Suprapubic skin (tissue), 4 donors: ENCODE results near the gene EIF4E1B. TPM values are rescaled to one million over a fixed set of nuclear protein-coding genes. Genes with fewer than 3 reads are reported as not detected.
"Not testable (repeated sequence)": the region's sequence is repeated elsewhere in the genome, so short reads cannot be mapped to it uniquely, and the experiment has no call there.

Experiments
- DNase-seq, 2 donors: peaks; one replicate each; pipeline ENCODE4 v3.0.0-alpha.2; 2019; ENCODE audit warnings: low spot score in 2 of 2
- H3K27ac ChIP-seq: fragments of 200-600 bp; sonication (generic); one replicate; pipeline ENCODE4 v1.5.1; 2019
- H3K27me3 ChIP-seq: fragments of 200-600 bp; sonication (generic); one replicate; pipeline ENCODE4 v1.5.1; 2019
- H3K36me3 ChIP-seq: fragments of 200-600 bp; sonication (generic); one replicate; pipeline ENCODE4 v1.5.1; 2019
- H3K4me1 ChIP-seq: fragments of 200-600 bp; sonication (generic); one replicate; pipeline ENCODE4 v1.5.1; 2019
- H3K4me3 ChIP-seq: fragments of 200-600 bp; sonication (generic); one replicate; pipeline ENCODE4 v1.5.1; 2019; ENCODE audit warnings: mild to moderate bottlenecking
- H3K9me3 ChIP-seq: fragments of 200-600 bp; sonication (generic); one replicate; pipeline ENCODE4 v1.5.1; 2019
- CTCF ChIP-seq, 2 donors: fragments of 200-600 bp in 1 of 2; fragments of 450-650 bp in 1 of 2; sonication (generic) in 1 of 2; IDR thresholded peaks; one replicate each; pipeline ENCODE4 v1.5.1; 2016 to 2019; ENCODE audit warnings: antibody characterized with exemption in 2 of 2, mild to moderate bottlenecking in 1 of 2, moderate library complexity in 1 of 2
- EP300 ChIP-seq: sonication (generic); formaldehyde crosslinking; IDR thresholded peaks from one replicate; pipeline ENCODE4 v1.6.1; 2017; ENCODE audit warnings: antibody characterized with exemption
- POLR2A ChIP-seq, 2 donors: fragments of 450-650 bp; IDR thresholded peaks; one replicate each; pipeline ENCODE4 v1.6.1; 2017; ENCODE audit warnings: antibody characterized with exemption in 2 of 2, mild to moderate bottlenecking in 2 of 2, moderate library complexity in 2 of 2
- POLR2AphosphoS5 ChIP-seq, 3 donors: sonication (generic); formaldehyde crosslinking; IDR thresholded peaks; one replicate each; pipeline ENCODE4 v1.6.1; 2017; ENCODE audit warnings: antibody characterized with exemption in 3 of 3
- WGBS: methylation state at CpG from one replicate; pipeline ENCODE4 v1.1.5; 2018; 5-methylcytosine and 5-hydroxymethylcytosine counted together
- total RNA-seq, 4 donors: library from RNA; depleted of rRNA; stranded (reverse); fragments of >200 nt; gene quantifications; one replicate each; pipeline ENCODE4 v1.1.0, GENCODE V29; 2016

The EIF4E1B gene
- total RNA-seq, 4 donors from 2014 or later, result not detected

- peaks cover 5% of the 10 kb centered on the region for H3K27me3 ChIP-seq
- 81% methylated on average over 23 of the region's 31 CpGs for WGBS
- no peaks in the 10 kb centered on the region for H3K4me1 ChIP-seq
- no peak overlapping the region for H3K4me3 ChIP-seq
- DNase-seq, result no peak
- H3K27ac ChIP-seq, result no peak overlapping the region
- peaks cover 6% of the 10 kb centered on the region for H3K9me3 ChIP-seq
- TF ChIP-seq EP300, result no peak
- no peak for TF ChIP-seq POLR2AphosphoS5 (IDR thresholded peaks at IDR 0.05)
- TF ChIP-seq CTCF (IDR thresholded peaks at IDR 0.05), result no peak
- TF ChIP-seq POLR2A (IDR thresholded peaks at IDR 0.05), result no peak
- H3K36me3 ChIP-seq, result no peaks in the 10 kb centered on the region
These were observed 41.3 kb upstream of the EIF4E1B start for GRCh38 chr5:176589039-176589769.

GRCh38 chr5:176590035-176590717 is 40.3 kb upstream of the EIF4E1B start:
- H3K27ac ChIP-seq, result no peak overlapping the region
- H3K9me3 ChIP-seq, result no peaks in the 10 kb centered on the region
- WGBS, result 55% methylated on average over 8 of the region's 17 CpGs
- no peak overlapping the region for H3K4me3 ChIP-seq
- no peaks in the 10 kb centered on the region for H3K4me1 ChIP-seq
- H3K36me3 ChIP-seq, result no peaks in the 10 kb centered on the region
- TF ChIP-seq POLR2AphosphoS5 (IDR thresholded peaks at IDR 0.05) (no peak), EP300 (no peak), CTCF (IDR thresholded peaks at IDR 0.05) (no peak), POLR2A (IDR thresholded peaks at IDR 0.05) (no peak)
- no peak for DNase-seq
- peaks cover 10% of the 10 kb centered on the region for H3K27me3 ChIP-seq

GRCh38 chr5:176591667-176592066 is 38.8 kb upstream of the EIF4E1B start:
- not testable (repeated sequence) for H3K27ac ChIP-seq, H3K9me3 ChIP-seq, H3K4me3 ChIP-seq, H3K4me1 ChIP-seq, DNase-seq, H3K36me3 ChIP-seq
- H3K27me3 ChIP-seq, result peaks cover 23% of the 10 kb centered on the region
- WGBS, result 55% methylated on average over 2 of the region's 2 CpGs

GRCh38 chr5:176592573-176592972 is 37.9 kb upstream of the EIF4E1B start:
- Histone ChIP-seq H3K27ac (no peak overlapping the region), H3K36me3 (no peaks in the 10 kb centered on the region), H3K4me3 (no peak overlapping the region), H3K9me3 (no peaks in the 10 kb centered on the region), H3K27me3 (peaks cover 32% of the 10 kb centered on the region), H3K4me1 (no peaks in the 10 kb centered on the region)
- WGBS, result 94% methylated on average over 3 of the region's 3 CpGs
- no peak for TF ChIP-seq CTCF (IDR thresholded peaks at IDR 0.05)
- no peak for TF ChIP-seq EP300
- TF ChIP-seq POLR2A (IDR thresholded peaks at IDR 0.05), result no peak
- TF ChIP-seq POLR2AphosphoS5 (IDR thresholded peaks at IDR 0.05), result no peak
- no peak for DNase-seq

- no peak for TF ChIP-seq CTCF (IDR thresholded peaks at IDR 0.05)
- no peak for TF ChIP-seq POLR2A (IDR thresholded peaks at IDR 0.05)
- TF ChIP-seq EP300, result no peak
- no peak for TF ChIP-seq POLR2AphosphoS5 (IDR thresholded peaks at IDR 0.05)
- Histone ChIP-seq H3K27me3 (peaks cover 36% of the 10 kb centered on the region), H3K4me1 (no peaks in the 10 kb centered on the region), H3K36me3 (no peaks in the 10 kb centered on the region), H3K9me3 (no peaks in the 10 kb centered on the region), H3K27ac (no peak overlapping the region), H3K4me3 (no peak overlapping the region)
- no peak for DNase-seq
- 92% methylated on average over 12 of the region's 12 CpGs for WGBS
These were observed 37.1 kb upstream of the EIF4E1B start for GRCh38 chr5:176593273-176593869.
